DOHH2 (cell line): ENCODE data around the gene FMNL3.

Experiments used
- CTCF ChIP-seq: fragments of 200-600 bp; sonication (generic); IDR thresholded peaks from one replicate; pipeline ENCODE4 v1.5.1; 2014; ENCODE audit warnings: antibody characterized with exemption, mild to moderate bottlenecking, low read depth, low read length; ENCODE audit not compliant: poor library complexity, severe bottlenecking
- EZH2phosphoT487 ChIP-seq: fragments of 200-600 bp; sonication (generic); IDR thresholded peaks from 2 replicates; pipeline ENCODE4 v1.6.1; 2017; ENCODE audit warnings: borderline replicate concordance, mild to moderate bottlenecking, antibody characterized with exemption, low read length, moderate library complexity, mixed read lengths

- TF ChIP-seq CTCF (no peak), EZH2phosphoT487 (no peak)
Observed at GRCh38 chr12:49716553-49716952, 9.3 kb upstream of the FMNL3 start.
